ENCODE results near the gene CIB4.
A peak's percentile ranks its signal among the peaks of the same experiment; 100 is the strongest.

The CIB4 gene

DNA sequence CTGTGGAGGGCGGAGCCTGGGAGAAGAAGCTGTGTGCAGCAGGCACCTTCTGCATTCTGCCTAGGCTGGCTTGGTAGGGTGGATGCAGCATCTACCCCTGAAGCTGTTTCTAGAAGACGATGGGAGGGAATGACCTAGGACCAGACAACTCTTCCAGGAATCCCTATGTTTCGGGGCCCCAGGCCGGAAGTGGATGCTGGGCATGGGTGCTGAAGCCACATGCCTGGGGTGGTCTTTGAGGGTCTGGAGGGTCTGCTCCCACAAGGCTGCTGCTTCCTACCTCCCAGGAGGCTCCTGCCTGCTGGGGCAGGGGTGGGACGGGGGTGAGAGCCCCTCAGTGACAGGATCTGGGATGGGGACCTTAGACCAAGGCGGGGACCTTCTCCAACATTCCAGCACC, 61.0 kb downstream of the CIB4 start:
- TF ChIP-seq, protein P1, sequence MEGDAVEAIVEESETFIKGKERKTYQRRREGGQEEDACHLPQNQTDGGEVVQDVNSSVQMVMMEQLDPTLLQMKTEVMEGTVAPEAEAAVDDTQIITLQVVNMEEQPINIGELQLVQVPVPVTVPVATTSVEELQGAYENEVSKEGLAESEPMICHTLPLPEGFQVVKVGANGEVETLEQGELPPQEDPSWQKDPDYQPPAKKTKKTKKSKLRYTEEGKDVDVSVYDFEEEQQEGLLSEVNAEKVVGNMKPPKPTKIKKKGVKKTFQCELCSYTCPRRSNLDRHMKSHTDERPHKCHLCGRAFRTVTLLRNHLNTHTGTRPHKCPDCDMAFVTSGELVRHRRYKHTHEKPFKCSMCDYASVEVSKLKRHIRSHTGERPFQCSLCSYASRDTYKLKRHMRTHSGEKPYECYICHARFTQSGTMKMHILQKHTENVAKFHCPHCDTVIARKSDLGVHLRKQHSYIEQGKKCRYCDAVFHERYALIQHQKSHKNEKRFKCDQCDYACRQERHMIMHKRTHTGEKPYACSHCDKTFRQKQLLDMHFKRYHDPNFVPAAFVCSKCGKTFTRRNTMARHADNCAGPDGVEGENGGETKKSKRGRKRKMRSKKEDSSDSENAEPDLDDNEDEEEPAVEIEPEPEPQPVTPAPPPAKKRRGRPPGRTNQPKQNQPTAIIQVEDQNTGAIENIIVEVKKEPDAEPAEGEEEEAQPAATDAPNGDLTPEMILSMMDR (IDR thresholded peaks at IDR 0.05; ENCODE audit: borderline replicate concordance, insufficient read depth, low read depth, low read length), result no peak
- H3K4me3 ChIP-seq (ENCODE audit: low read depth, low read length), result no peak overlapping the region

DNA sequence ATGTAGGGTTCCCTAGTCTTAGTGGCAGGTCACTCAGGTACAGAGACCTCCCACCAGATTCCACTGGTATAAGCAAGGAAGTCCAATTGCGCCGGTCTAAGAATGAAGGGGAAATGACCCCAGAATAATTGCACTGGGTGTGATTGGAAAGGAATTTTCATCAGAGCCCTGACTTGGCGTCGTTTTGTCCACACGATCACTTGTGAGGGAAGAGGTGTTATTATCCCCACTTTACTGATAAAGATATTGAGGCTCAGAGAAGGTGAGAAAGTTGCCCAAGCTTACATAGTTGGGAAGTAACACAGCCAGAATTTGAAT, 61.5 kb downstream of the CIB4 start:
- no peak overlapping the region for H3K4me3 ChIP-seq (ENCODE audit: low read depth, low read length)
- TF ChIP-seq, protein P1 (IDR thresholded peaks at IDR 0.05; ENCODE audit: borderline replicate concordance, insufficient read depth, low read depth, low read length), result no peak

DNA sequence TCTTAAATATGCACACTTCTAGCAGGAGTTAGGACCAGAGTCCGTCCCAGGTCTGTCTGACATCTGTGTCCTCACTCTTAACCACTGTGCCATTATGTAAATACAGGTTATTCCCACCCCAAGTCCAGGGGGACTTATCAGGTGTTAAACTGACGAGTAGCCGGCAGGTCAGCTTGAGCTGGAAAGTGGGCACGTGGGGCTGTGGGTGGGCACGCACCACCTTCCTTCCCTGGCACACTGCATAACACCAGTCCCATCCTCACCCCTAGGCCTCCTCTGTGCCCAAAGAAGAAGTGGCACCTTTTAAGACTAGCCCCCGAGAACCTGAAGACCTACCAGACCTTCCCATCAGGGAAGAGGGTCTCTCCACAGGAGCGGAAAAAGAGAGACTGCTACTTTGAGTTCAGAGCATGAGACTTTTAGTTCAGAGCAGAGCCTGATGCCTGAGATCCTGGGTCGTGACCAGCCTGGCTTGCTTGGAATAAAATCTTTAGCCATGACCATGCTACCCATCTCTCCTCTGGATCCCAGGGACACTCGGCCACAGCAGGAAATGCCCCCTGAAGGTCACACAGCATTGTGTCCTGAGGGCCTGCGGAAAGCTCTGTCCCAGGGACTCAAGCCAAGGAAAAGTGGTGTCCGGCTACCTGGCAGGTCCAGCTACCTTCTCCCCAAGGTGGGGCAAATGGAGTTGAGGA, 62.0 kb downstream of the CIB4 start:
- no peak overlapping the region for H3K4me3 ChIP-seq (ENCODE audit: low read depth, low read length)
- TF ChIP-seq, protein P1 (IDR thresholded peaks at IDR 0.05; ENCODE audit: borderline replicate concordance, insufficient read depth, low read depth, low read length), result no peak

DNA sequence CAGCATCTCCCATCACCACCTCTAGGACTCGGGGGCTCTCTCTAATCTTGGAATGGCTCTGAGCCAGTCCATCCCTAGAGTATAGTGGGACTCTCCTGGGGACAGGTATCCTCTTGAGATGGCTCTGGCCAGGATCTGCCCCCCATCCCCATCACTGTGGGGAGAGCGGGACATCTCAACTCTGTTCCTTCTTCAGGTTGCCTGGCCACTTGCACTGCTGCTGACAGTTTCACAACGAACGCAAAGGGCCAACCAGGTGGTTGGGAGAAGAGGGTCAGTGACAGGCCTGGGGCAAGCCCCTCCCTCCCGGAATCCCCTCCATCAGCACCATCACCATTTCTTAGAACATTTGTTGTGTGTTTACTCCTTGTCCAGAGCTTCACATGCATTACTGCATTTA, 62.6 kb downstream of the CIB4 start:
- TF ChIP-seq, protein P1 (IDR thresholded peaks at IDR 0.05; ENCODE audit: borderline replicate concordance, insufficient read depth, low read depth, low read length), result no peak
- no peak overlapping the region for H3K4me3 ChIP-seq (ENCODE audit: low read depth, low read length)

DNA sequence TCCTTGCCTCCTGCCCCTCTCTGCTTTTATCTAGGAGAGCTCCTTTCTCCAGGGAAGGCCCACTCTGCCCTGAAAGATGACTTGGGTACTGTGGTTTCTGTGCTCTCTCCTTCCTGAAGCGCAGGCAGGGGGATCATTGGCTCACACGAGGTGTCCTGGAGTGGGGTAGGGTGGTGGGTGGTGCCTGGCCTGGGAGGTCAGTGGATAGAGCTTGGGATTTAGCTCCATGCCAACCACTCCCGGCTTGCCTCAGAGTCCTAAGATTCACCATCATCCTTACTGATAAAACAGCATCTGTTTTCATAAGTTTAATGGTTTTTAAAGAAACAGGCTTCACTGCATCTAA, 63.1 kb downstream of the CIB4 start:
- H3K4me3 ChIP-seq (ENCODE audit: low read depth, low read length), result no peak overlapping the region
- TF ChIP-seq, protein P1 (IDR thresholded peaks at IDR 0.05; ENCODE audit: borderline replicate concordance, insufficient read depth, low read depth, low read length), result no peak

DNA sequence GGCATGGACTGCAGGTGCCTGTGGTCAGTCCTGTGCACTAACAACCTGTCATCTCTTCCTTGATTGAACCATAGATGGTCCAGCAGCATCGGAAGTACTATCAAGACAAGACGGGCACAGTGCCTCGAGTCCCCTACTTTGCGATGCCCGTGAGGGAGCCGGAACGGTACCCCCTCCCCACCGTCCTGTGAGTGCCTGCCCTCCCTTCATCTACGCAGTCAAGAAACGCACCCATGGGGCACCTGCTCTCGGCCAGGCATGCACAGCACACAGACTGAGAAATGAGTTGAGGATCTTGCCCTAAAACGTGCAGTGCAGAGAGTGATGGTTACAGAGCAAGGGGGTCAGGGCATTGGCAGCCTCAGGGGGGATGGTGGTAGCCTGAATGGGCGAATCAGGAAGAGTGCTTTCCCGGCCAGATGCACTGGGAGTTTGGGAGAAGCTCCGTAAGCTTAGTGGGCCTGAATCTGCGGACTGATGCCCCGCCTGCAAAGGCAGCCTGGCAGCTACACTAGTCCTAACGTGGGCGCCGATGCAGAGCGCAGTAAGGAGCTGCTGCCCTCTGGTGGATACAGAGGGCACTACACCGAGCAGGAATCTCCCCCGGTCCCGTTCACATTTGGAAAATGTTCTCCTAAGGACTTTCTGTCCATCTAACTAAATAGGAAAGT, 63.6 kb downstream of the CIB4 start:
- TF ChIP-seq, protein P1 (IDR thresholded peaks at IDR 0.05; ENCODE audit: borderline replicate concordance, insufficient read depth, low read depth, low read length), result peak; percentile 97
- H3K4me3 ChIP-seq (ENCODE audit: low read depth, low read length), result no peak overlapping the region

Data from GM12875 (cell line).